ENCODE results near the gene NAALADL2. TPM values are rescaled to one million over a fixed set of nuclear protein-coding genes. Genes with fewer than 3 reads are reported as not detected.

The NAALADL2 gene
- total and polyA plus RNA-seq, 2 donors (not counting 3 experiments of a cell fraction or from before 2014, with no cell fraction given): 1.1 to 4.0 TPM

DNA sequence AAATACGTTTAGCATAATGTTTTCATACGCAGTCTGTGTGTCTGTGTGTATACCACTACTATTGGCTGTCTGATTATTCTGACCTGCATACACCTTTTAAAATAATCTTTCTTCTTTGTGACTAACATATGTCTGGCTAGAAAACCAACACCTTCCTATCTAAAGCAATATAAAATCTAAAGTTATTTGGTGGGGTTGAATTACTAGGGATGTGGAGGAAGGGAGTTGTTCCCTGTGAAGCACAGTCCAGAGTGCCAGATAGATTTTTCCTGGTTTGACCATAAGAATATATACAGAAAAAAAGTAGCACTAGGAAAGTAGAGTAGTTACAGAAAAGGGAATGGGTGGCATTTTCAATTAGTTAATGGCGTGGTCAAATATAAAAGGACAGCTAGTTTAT is 918.8 kb downstream of the NAALADL2 start:
- Histone ChIP-seq H3K4me2 (ENCODE audit: insufficient read depth, low read length) (no peak overlapping the region), H3K4me3 (replicated peaks in 1 of 3; ENCODE audit: insufficient read depth in 1 of 3, low read depth in 1 of 3, low read length in 3 of 3) (no peak overlapping the region), H3K9me3 (replicated peaks; ENCODE audit: control insufficient read depth, insufficient read depth, low read length) (no peaks in the 10 kb centered on the region), H3K27me3 (ENCODE audit: control insufficient read depth in 2 of 2, insufficient read depth in 2 of 2, low read length in 2 of 2) (no peaks in the 10 kb centered on the region), H4K20me1 (replicated peaks; ENCODE audit: control insufficient read depth, extremely low read depth, insufficient read depth, low read length) (no peaks in the 10 kb centered on the region), H3K9ac (replicated peaks; ENCODE audit: extremely low read depth, insufficient read depth, low read length) (no peak overlapping the region), H3K9me1 (replicated peaks; ENCODE audit: control insufficient read depth, extremely low read depth, insufficient read depth, low read length) (no peaks in the 10 kb centered on the region), H2AFZ (ENCODE audit: low read depth, low read length) (no peak overlapping the region), H3K27ac (ENCODE audit: insufficient read depth, low read depth, low read length) (no peak overlapping the region), H3K79me2 (ENCODE audit: control insufficient read depth, insufficient read depth, low read length) (no peaks in the 10 kb centered on the region), H3K36me3 (ENCODE audit: control insufficient read depth in 2 of 2, extremely low read depth in 1 of 2, insufficient read depth in 2 of 2, low read length in 2 of 2) (no peaks in the 10 kb centered on the region), H3K4me1 (ENCODE audit: control insufficient read depth, extremely low read depth, insufficient read depth, low read length) (no peaks in the 10 kb centered on the region)
- dilution Hi-C loops (cut with MboI; ENCODE audit: extremely low pct_ligation_motif_present, low sequenced_read_pairs): no loop called here
- no TSS peak for BruUV-seq (replicated peaks)
- CTCF ChIA-PET: no interaction called here
- no peak for TF ChIP-seq FOS (IDR thresholded peaks at IDR 0.05; ENCODE audit: borderline replicate concordance, insufficient read depth, low read length)
- TF ChIP-seq JUN (IDR thresholded peaks at IDR 0.05; ENCODE audit: borderline replicate concordance, insufficient read depth, insufficient read length, low read depth): no peak
- no peak for TF ChIP-seq POLR2A (IDR thresholded peaks at IDR 0.05; ENCODE audit: low read depth, low read length)
- TF ChIP-seq MYC (IDR thresholded peaks at IDR 0.05; ENCODE audit: low read depth, low read length): no peak
- TF ChIP-seq POLR2AphosphoS5 (IDR thresholded peaks at IDR 0.05; ENCODE audit: insufficient read depth, low read depth, low read length): no peak
- TF ChIP-seq, protein P1, sequence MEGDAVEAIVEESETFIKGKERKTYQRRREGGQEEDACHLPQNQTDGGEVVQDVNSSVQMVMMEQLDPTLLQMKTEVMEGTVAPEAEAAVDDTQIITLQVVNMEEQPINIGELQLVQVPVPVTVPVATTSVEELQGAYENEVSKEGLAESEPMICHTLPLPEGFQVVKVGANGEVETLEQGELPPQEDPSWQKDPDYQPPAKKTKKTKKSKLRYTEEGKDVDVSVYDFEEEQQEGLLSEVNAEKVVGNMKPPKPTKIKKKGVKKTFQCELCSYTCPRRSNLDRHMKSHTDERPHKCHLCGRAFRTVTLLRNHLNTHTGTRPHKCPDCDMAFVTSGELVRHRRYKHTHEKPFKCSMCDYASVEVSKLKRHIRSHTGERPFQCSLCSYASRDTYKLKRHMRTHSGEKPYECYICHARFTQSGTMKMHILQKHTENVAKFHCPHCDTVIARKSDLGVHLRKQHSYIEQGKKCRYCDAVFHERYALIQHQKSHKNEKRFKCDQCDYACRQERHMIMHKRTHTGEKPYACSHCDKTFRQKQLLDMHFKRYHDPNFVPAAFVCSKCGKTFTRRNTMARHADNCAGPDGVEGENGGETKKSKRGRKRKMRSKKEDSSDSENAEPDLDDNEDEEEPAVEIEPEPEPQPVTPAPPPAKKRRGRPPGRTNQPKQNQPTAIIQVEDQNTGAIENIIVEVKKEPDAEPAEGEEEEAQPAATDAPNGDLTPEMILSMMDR (IDR thresholded peaks at IDR 0.05; ENCODE audit: extremely low read depth in 1 of 2, insufficient read depth in 1 of 2, low read depth in 1 of 2, low read length in 2 of 2): no peak
- TF ChIP-seq, protein P2, sequence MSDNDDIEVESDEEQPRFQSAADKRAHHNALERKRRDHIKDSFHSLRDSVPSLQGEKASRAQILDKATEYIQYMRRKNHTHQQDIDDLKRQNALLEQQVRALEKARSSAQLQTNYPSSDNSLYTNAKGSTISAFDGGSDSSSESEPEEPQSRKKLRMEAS (IDR thresholded peaks at IDR 0.05; ENCODE audit: insufficient read depth, insufficient read length): no peak
- TF ChIP-seq GATA2 (IDR thresholded peaks at IDR 0.05; ENCODE audit: insufficient read depth, insufficient read length, low read depth, low read length): no peak
- TF ChIP-seq EZH2 (IDR thresholded peaks at IDR 0.05; ENCODE audit: borderline replicate concordance, low read depth, low read length, severe bottlenecking): no peak
- FAIRE-seq (no peak), DNase-seq (ENCODE audit: low read depth, low spot score) (no peak)
- POLR2A ChIA-PET: no interaction called here
- intact Hi-C loops (cut with micrococcal nuclease): no loop called here

Data from endothelial cell of umbilical vein (primary cell).